SW 1271 (cell line): ENCODE measurements around the gene HLA-DQB1.
A peak's percentile ranks its signal among the peaks of the same experiment; 100 is the strongest.
"Not testable (repeated sequence)": the region's sequence is repeated elsewhere in the genome, so short reads cannot be mapped to it uniquely, and the experiment has no call there.

ENCODE experiments used
- DNase-seq, 2 experiments: peaks; one replicate each; lab custom pipeline; 2025; lab: John Stamatoyannopoulos, UW

The HLA-DQB1 gene

GRCh38 chr6:32666420-32667300 lies at the start of gene HLA-DQB1:
Gene HLA-DQB1, minus strand, starts transcription at chr6:32666657. Its CDS starts 50 bp downstream, at chr6:32666607.
- DNase-seq = peak in 1 of 2 experiments; percentile 10

DNA sequence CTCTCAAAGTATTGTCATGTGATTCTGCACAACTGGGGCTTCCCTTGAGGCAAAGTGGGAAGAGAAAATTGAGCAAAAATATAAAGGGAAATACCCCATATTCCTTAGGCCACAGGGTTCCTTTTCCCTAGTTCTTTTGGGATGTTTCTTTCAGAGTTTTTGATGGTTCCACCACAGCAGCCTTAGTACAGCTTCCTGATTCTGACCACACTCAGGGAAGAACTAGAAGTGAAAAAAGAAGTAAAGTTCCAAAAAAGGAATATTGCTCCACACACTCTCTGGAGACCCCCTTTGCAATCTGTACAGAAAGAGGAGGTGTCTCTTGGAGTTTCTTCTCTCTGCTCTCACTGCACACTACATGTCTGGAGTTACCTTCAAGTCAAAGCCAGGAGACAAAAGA lies 46.8 kb upstream of the HLA-DQB1 start:
- no peak for DNase-seq

DNA sequence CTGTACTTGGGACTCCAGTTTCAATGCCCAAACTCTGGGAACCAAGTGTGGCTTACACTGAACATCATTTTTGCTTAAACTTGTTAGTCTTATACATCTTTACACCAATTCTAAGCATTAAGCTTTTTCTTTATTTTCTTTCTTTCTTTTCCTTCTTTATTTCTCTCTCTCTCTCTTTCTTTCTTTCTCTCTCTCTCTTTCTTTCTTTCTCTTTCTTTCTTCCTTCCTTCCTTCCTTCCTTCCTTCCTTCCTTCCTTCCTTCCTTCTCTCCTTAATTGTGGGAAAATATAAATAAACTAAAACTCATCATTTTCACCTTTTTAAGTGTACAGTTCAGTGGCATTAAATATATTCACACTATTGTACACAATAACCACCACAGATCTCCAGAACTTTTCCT lies 43.2 kb upstream of the HLA-DQB1 start:
- DNase-seq = no peak

DNA sequence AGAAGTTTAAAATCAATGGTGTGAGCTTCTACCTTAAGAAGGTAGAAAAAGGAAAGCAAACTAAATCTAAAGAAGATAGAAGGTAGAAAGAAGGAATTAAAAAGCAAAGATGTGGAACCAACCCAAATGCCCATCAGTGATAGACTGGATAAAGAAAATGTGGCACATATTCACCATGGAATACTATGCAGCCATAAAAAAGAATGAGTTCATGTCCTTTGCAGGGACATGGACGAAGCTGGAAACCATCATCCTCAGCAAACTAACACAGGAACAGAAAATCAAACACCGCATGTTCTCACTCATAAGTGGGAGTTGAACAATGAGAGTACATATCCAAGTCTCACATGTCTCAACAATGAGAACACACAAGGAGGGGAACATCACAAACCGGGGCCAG lies 38.7 kb upstream of the HLA-DQB1 start:
- DNase-seq = not testable (repeated sequence)

DNA sequence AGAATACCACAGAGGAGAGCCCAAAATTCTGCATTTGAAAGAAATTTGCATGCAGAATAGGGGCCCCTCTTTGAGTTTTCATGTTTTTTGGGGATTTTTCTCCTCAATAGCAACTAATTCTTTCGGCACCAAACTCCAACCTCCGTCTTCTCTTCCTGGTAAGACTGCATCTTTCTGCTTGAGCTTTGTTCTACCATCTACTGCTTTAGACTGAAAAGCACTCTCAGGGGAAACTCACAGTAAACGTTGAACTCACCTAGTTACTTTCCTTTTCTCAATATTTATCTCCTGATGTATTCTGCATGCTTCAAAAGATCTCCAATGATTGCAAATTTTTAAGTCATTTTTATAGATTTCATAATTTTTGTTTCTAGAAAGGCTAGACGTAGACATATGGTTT lies 36.9 kb upstream of the HLA-DQB1 start:
- no peak for DNase-seq

GRCh38 chr6:32700391-32701040 lies 34.1 kb upstream of the HLA-DQB1 start:
- DNase-seq = peak; percentile 7 to 55

GRCh38 chr6:32697031-32697430 lies 30.6 kb upstream of the HLA-DQB1 start:
- no peak for DNase-seq

DNA sequence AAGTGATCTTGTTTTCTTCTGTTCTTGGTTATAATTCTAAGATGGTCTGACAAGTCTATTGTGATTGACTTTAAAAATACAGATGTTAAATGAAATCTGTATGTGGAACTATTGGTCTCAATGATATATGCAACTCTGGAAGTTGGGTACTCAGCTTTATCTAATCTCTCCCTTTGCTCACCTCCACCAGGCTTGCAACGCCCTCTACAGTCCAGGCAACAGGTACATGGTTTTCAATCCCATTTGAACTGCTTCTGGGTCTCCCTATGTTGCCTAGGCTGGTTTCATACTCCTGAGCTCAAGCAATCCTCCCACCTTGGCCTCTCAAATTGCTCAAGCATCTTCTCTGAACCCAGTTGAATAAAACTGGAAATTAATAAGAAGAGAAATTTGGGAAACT lies 25.6 kb upstream of the HLA-DQB1 start:
- peak; percentile 8 to 56 for DNase-seq

GRCh38 chr6:32689531-32690501 lies 23.4 kb upstream of the HLA-DQB1 start:
- no peak for DNase-seq

DNA sequence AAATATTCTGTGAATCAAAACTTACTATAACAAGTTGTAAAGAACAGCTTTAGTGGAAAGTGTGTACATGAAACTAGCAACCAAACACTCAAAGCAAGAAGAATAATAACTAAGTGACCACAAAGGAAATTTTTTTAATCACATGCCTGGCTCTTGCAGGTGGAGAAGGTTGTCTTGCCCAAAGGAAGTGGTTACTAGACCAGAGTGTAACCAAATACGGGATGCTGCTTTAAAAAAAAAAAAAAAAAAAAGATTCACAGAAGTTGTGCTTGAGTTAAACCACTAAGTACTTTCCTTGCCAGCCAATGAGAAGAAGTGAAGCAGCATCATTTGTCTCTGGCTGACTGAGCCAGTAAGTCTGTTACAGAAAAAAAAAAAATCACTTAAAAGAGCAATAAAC lies 19.1 kb upstream of the HLA-DQB1 start:
- DNase-seq = peak in 1 of 2 experiments; percentile 42

GRCh38 chr6:32684246-32684645 lies 17.8 kb upstream of the HLA-DQB1 start:
- no peak for DNase-seq

DNA sequence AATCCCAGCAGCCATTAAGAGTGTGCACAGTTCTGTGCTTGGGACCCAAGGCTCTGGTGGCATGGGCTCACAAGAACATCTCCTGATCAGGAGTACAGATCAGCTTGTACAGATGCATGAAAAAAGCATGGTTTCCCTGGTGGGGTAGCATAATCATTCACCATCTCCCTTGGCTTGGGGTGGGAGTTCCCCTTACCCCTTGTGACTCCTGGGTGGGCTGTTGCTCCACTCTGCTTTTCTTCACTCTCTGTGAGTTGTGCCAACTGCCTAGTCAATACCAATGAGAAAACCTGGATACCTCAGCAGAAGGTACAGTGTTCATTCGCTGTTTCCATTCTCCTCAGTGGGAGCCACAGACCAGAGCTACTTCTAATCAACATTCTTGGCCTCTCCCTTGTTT lies 13.6 kb upstream of the HLA-DQB1 start:
- no peak for DNase-seq

- DNase-seq = no peak
Observed at GRCh38 chr6:32679492-32679891, 13.0 kb upstream of the HLA-DQB1 start.

- not testable (repeated sequence) for DNase-seq
Observed at GRCh38 chr6:32674123-32674522, 7.7 kb upstream of the HLA-DQB1 start.

- DNase-seq = not testable (repeated sequence)
Observed at GRCh38 chr6:32671908-32672307, 5.5 kb upstream of the HLA-DQB1 start.

GRCh38 chr6:32669893-32670292 lies 3.4 kb upstream of the HLA-DQB1 start:
- no peak for DNase-seq

DNA sequence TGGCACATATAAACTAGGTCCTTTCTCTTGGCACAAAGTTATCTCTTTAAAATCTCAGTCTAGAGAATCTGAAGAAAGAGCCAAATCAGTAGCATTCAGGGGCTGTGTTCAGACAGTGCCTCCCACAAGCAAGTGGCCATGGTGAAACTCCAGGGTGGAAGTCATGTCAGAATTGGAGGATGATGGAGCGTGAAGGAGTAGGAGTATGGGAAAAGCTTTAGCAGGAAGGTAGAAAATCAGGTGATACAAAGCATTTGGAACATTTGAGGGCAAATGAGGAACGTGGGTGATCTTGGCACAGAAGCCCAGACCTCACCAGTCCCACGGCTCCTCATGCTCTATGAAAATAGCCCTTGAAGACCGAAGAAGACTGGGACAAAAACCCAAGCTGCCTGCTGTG lies 2.8 kb upstream of the HLA-DQB1 start:
- no peak for DNase-seq

DNA sequence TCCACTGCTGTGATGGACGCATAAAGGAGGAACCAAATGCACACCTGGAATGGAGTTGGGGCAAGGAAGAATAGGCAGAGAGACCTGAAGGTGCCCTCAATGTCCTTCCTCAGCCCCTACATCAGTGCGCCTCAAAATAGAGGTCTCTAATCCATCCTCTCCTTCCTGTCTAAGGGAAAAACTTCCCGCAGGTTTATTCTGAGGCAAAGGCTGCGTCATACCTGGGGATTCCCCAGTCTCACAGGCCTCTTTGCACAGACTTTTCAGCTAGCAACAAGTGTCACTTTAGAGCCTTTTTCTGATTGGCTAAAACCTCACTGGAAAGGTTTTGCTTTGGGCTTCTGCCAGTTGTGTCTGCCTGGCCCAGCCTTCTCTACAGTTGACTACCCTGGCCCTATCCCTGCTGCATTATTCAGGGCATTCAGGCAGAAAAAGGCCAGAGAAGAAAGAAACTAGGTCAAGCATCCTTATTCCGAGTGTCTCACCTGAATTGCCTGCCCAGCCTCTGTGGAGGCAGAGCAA lies 1.8 kb upstream of the HLA-DQB1 start:
- peak in 1 of 2 experiments; percentile 11 for DNase-seq

DNA sequence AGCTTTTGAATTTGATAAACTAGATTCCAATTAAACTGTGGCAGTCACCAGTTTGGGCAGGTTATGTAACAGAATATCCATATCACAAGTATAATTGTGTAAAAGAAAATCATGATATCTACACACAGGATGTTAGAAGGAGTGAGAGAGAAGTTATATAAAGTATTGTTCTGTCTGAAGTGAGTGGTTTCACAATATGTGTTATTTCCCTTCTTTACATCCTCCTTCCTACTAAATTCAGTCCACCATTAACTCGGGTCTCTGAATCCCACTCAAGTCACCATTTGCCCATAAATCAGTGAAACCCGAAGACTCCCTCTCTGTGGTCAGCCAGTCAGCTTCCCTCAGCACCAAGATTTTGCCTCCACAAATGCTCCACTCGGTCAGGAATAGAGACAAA lies 796 bp downstream of the HLA-DQB1 start:
- DNase-seq = no peak

DNA sequence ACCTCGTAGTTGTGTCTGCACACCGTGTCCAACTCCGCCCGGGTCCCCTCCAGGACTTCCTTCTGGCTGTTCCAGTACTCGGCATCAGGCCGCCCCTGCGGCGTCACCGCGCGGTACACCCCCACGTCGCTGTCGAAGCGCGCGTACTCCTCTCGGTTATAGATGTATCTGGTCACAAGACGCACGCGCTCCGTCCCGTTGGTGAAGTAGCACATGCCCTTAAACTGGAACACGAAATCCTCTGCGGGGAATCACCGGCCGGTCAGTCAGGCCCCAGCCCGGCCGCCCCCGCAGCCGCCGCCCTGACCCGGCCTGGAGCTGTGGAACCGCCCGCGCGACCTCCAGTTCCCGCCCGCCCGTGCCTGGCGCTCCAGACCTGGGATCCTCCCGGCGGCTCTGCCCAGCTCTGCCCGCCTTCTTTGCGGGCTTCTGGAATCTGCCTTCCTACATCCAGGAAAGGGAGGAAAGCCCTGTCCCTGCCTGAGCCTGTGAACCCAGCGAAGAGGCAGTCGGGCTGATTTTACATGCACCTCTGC lies 1.6 kb downstream of the HLA-DQB1 start:
- no peak for DNase-seq

- no peak for DNase-seq
Observed at GRCh38 chr6:32664354-32664753, 2.1 kb downstream of the HLA-DQB1 start.

DNA sequence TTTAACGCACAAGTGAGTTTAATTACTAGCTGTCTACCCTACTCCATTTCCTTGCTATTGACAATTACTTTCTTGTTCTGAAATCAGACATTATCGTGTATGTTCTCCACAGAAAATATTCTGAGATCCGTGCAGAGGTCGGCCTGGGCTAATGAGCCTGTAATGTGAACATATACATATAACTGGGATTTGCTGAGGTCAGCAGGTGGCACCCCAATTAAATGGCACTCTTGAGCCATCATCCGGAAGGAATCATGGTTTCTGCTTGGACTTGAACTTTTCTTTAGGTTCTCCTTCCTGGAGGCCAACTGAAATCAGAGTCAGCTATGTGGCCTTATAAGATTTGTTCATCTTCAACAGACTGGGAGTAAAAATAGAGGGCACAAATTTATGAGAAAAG lies 3.6 kb downstream of the HLA-DQB1 start:
- DNase-seq = no peak
